ENCODE measurements around the gene ARHGAP42. TPM values are rescaled to one million over a fixed set of nuclear protein-coding genes. Genes with fewer than 3 reads are reported as not detected.

The ARHGAP42 gene
- total RNA-seq, 1 experiment from 2014 or later = 39.1 TPM

DNA sequence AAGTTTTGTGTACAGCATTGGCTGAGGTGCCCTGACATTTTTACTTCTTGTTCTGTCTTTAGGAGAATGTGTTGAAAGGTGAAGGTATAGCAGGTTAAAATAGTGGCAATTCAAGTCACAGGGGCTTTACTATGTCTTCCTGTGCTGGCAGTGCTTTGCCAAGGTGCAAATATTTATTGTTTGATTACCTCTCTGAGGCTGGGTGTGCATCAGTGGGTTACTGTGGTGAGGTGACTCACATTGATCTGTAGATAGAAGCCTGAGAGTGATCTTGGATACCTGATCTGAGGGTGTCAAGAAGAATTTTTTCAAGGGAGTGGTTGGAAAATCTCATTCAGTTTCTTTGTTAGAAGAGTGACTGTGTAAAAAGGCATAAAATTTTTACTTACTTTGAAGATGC is 90.0 kb downstream of the ARHGAP42 start:
- H3K9me3 ChIP-seq (ENCODE audit: control insufficient read depth, low read depth, low read length) = no peaks in the 10 kb centered on the region
- H3K4me3 Mint-ChIP-seq = no peak overlapping the region
- no peak overlapping the region for H2BK120ac ChIP-seq (ENCODE audit: low read depth, low read length, poor library complexity, severe bottlenecking)
- DNase-seq = no peak
- H3K27me3 ChIP-seq (ENCODE audit: insufficient read depth, low read length) = no peaks in the 10 kb centered on the region
- H3K27ac Mint-ChIP-seq = peak overlapping the region; percentile 17 to 66 (median 45); a peak in 5 of 7 replicates
- no peak overlapping the region for H2BK5ac ChIP-seq (ENCODE audit: insufficient read length, low read length)
- H3K79me1 ChIP-seq (ENCODE audit: insufficient read depth, low read depth, low read length, poor library complexity, severe bottlenecking) = no peaks in the 10 kb centered on the region
- no peak overlapping the region for H3K14ac ChIP-seq (ENCODE audit: insufficient read depth, low read length)
- H3K23ac ChIP-seq (ENCODE audit: insufficient read length, low read depth, low read length) = no peak overlapping the region
- no peak for TF ChIP-seq CTCF (conservative IDR thresholded peaks at IDR 0.05)
- H3K4ac ChIP-seq (ENCODE audit: low read depth, low read length) = no peak overlapping the region
- H2AK5ac ChIP-seq (ENCODE audit: insufficient read length, low read length) = no peak overlapping the region
- H2BK15ac ChIP-seq (ENCODE audit: low read depth, low read length) = no peak overlapping the region
- H4K20me1 ChIP-seq (ENCODE audit: control insufficient read depth, insufficient read depth, insufficient read length) = no peaks in the 10 kb centered on the region
- no peak overlapping the region for H3T11ph ChIP-seq (ENCODE audit: low read length)
- no peaks in the 10 kb centered on the region for H3K9me3 Mint-ChIP-seq
- H3K27me3 Mint-ChIP-seq (ENCODE audit: low read depth) = no peaks in the 10 kb centered on the region
- H2BK12ac ChIP-seq (ENCODE audit: insufficient read length, low read depth, low read length) = no peak overlapping the region
- H3K27ac ChIP-seq (ENCODE audit: insufficient read length, low read depth, low read length) = no peak overlapping the region
- no peak overlapping the region for H2AFZ ChIP-seq (ENCODE audit: low read length)
- peaks cover 19 to 34% of the 10 kb centered on the region in 2 experiments for H3K4me1 Mint-ChIP-seq
- no peak overlapping the region for H4K91ac ChIP-seq (ENCODE audit: insufficient read length, low read depth, low read length)
- no peak overlapping the region for H3K9ac ChIP-seq (ENCODE audit: extremely low read depth, insufficient read length, low read length)
- H4K8ac ChIP-seq (replicated peaks; ENCODE audit: insufficient read length, low read depth, low read length) = no peak overlapping the region
- H3K4me1 ChIP-seq (ENCODE audit: insufficient read depth, low read length) = no peaks in the 10 kb centered on the region
- peaks cover 0 to 5% (median 2%) of the 10 kb centered on the region in 3 experiments; a peak in 4 of 7 replicates for H3K36me3 Mint-ChIP-seq (ENCODE audit: insufficient read depth in 1 of 3, low read depth in 3 of 3)
- H3K18ac ChIP-seq (ENCODE audit: insufficient read length, low read depth, low read length) = no peak overlapping the region
- no peaks in the 10 kb centered on the region for H3K79me2 ChIP-seq (ENCODE audit: insufficient read depth, low read length)
- H3K4me2 ChIP-seq (ENCODE audit: insufficient read depth, insufficient read length, low read length) = no peak overlapping the region
- no peak overlapping the region for H3K56ac ChIP-seq (ENCODE audit: insufficient read length, low read depth, low read length)
- no peak overlapping the region for H2BK20ac ChIP-seq (ENCODE audit: low read depth, low read length, poor library complexity, severe bottlenecking)
- H3K23me2 ChIP-seq (ENCODE audit: insufficient read length, low read depth, low read length, poor library complexity, severe bottlenecking) = no peaks in the 10 kb centered on the region
- H4K5ac ChIP-seq (ENCODE audit: insufficient read length, low read depth, low read length) = no peak overlapping the region

All from H9 (cell line).